Central memory CD8-positive, alpha-beta T cell (primary cell): ENCODE data around the gene KISS1R.
"Not testable (repeated sequence)": the region's sequence is repeated elsewhere in the genome, so short reads cannot be mapped to it uniquely, and the experiment has no call there.

Experiments
- ATAC-seq: fragments of 150-1000 bp; cut with Tn5 transposase; replicated peaks from 2 replicates; pipeline ENCODE4 v1.10.0; 2022; ENCODE audit warnings: mild to moderate bottlenecking, moderate FRiP score, moderate number of reproducible peaks; ENCODE audit not compliant: poor library complexity, severe bottlenecking; ENCODE audit errors: extremely low read depth
- DNase-seq, 2 donors: peaks; one replicate each; pipeline ENCODE4 v3.0.0; 2021; ENCODE audit warnings: low spot score in 2 of 2
- H3K27ac Mint-ChIP-seq: one replicate; pipeline ENCODE4 v1.8.0; 2022; ENCODE audit warnings: low read depth, mild to moderate bottlenecking, moderate library complexity, mixed read lengths
- H3K27me3 Mint-ChIP-seq: one replicate; pipeline ENCODE4 v1.8.0; 2022; ENCODE audit warnings: mixed read lengths
- H3K36me3 Mint-ChIP-seq: one replicate; pipeline ENCODE4 v1.8.0; 2022; ENCODE audit warnings: mild to moderate bottlenecking, moderate library complexity, mixed read lengths; ENCODE audit not compliant: insufficient read depth
- H3K4me1 Mint-ChIP-seq: one replicate; pipeline ENCODE4 v1.8.0; 2022; ENCODE audit warnings: mixed read lengths
- H3K4me3 Mint-ChIP-seq: one replicate; pipeline ENCODE4 v1.8.0; 2022; ENCODE audit warnings: mild to moderate bottlenecking, moderate library complexity, mixed read lengths
- H3K9me3 Mint-ChIP-seq: one replicate; pipeline ENCODE4 v1.8.0; 2022; ENCODE audit warnings: mixed read lengths

KISS1R gene

DNA sequence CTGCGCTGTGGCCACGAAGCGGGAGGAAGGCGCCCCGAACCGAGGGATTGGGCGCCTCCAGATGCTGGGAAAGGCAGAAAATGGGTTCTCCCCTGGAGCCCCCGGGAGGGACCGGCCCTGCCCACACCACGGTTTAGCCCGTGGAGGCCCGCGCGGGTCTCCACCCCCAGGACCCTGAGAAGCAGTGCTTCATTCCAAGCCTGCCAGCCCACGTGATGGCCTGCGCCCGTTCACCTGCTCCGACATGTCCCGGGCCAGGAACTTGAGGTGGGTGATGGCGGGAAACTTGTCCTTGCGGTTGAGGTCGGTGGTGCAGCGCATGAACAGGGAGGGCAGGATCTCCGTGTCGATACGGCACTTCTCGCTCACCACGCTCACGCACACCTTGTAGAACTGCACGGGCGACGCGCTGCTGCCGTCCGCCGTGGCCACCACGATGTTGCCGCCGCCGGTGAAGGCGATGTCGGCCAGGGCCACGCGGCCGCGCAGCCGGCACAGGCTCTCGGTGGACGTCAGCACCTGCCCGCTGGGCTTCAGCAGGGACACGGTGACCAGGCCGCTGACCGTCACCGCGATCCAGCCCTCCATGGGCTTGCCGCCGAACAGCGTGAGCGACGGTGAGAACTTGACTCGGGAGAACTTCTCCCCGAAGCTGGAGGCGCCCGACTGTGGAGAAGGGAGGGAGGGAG lies 31.5 kb upstream of the KISS1R start:
- Mint-ChIP-seq H3K4me3 (no peak overlapping the region), H3K9me3 (no peaks in the 10 kb centered on the region), H3K27me3 (no peaks in the 10 kb centered on the region), H3K27ac (no peak overlapping the region), H3K4me1 (no peaks in the 10 kb centered on the region), H3K36me3 (peaks cover 19% of the 10 kb centered on the region)
- DNase-seq = no peak
- ATAC-seq = no peak

- peaks cover 7% of the 10 kb centered on the region for H3K4me1 Mint-ChIP-seq
- no peak for DNase-seq
- no peak overlapping the region for H3K27ac Mint-ChIP-seq
- H3K4me3 Mint-ChIP-seq = no peak overlapping the region
- H3K27me3 Mint-ChIP-seq = no peaks in the 10 kb centered on the region
- H3K36me3 Mint-ChIP-seq = peaks cover 15% of the 10 kb centered on the region
- ATAC-seq = no peak
- H3K9me3 Mint-ChIP-seq = no peaks in the 10 kb centered on the region
These were observed 30.1 kb upstream of the KISS1R start for GRCh38 chr19:887072-887471.

DNA sequence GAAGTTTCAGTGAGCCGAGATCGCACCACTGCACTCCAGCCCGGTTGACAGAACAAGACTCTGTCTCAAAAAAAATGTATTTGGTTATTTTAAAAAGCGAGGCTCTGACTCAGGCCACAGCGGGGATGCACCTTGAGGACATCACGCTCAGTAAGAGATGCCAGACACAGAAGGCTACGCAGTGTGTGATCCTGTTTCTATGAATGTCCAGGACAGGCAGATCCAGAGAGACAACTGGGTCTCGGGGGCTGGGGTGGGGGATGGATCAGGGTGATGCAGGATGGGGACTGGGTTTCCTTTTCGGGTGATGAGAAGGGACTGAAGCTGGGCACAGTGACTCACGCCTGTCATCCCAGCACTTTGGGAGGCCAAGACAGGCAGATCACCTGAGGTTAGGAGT lies 29.5 kb upstream of the KISS1R start:
- H3K27ac Mint-ChIP-seq = no peak overlapping the region
- no peak for ATAC-seq
- H3K4me1 Mint-ChIP-seq = peaks cover 11% of the 10 kb centered on the region
- H3K36me3 Mint-ChIP-seq = peaks cover 19% of the 10 kb centered on the region
- DNase-seq = no peak
- H3K27me3 Mint-ChIP-seq = no peaks in the 10 kb centered on the region
- no peaks in the 10 kb centered on the region for H3K9me3 Mint-ChIP-seq
- no peak overlapping the region for H3K4me3 Mint-ChIP-seq

GRCh38 chr19:888581-889385 lies 28.4 kb upstream of the KISS1R start:
- Mint-ChIP-seq H3K36me3 (peaks cover 28% of the 10 kb centered on the region), H3K9me3 (no peaks in the 10 kb centered on the region), H3K4me1 (peaks cover 21% of the 10 kb centered on the region), H3K4me3 (no peak overlapping the region), H3K27ac (no peak overlapping the region), H3K27me3 (no peaks in the 10 kb centered on the region)
- no peak for ATAC-seq
- no peak for DNase-seq

DNA sequence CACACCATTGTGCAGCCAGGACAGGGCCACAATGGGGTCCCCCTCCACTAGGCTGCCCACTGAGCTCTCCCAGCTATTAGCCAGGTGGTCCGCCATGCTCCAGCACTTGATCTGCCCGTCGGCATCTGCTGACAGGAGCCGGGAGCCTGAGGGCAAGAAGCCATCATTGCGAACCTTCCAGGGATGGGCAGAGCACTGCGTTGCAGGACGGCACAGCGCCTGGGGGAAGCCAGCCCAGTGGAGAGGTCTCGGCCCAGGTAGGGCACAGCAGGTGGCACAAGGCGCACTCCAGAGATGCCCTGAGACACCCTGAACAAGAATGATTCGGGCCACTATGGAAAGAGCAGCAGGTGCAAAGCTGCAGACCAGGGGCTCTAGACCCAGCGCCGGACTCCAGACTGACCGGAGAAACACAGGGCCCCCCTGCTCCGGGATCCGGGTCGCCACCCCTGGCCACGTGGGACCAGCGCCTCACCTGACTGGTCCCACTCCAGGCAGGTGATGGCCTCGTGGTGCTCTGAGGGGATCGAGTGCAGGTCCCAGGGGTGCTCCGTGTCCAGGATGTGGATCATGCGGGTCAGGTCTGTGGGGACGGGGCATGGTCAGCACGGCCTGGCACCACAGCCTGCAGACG lies 27.4 kb upstream of the KISS1R start:
- no peaks in the 10 kb centered on the region for H3K27me3 Mint-ChIP-seq
- ATAC-seq = no peak
- no peak overlapping the region for H3K27ac Mint-ChIP-seq
- no peak for DNase-seq
- peaks cover 30% of the 10 kb centered on the region for H3K36me3 Mint-ChIP-seq
- no peaks in the 10 kb centered on the region for H3K9me3 Mint-ChIP-seq
- no peak overlapping the region for H3K4me3 Mint-ChIP-seq
- peaks cover 24% of the 10 kb centered on the region for H3K4me1 Mint-ChIP-seq

- no peak for ATAC-seq
- Mint-ChIP-seq H3K36me3 (peaks cover 29% of the 10 kb centered on the region), H3K4me1 (peaks cover 24% of the 10 kb centered on the region), H3K27ac (peak overlapping the region; percentile 76), H3K9me3 (no peaks in the 10 kb centered on the region), H3K27me3 (no peaks in the 10 kb centered on the region), H3K4me3 (peak overlapping the region; percentile 78)
- DNase-seq = no peak
These were observed 26.3 kb upstream of the KISS1R start for GRCh38 chr19:890831-891230.

GRCh38 chr19:891421-892200 lies 25.5 kb upstream of the KISS1R start:
- Mint-ChIP-seq H3K4me1 (peaks cover 24% of the 10 kb centered on the region), H3K36me3 (peaks cover 35% of the 10 kb centered on the region), H3K4me3 (peak overlapping the region; percentile 95), H3K27ac (peak overlapping the region; percentile 100)
- not testable (repeated sequence) for H3K9me3 Mint-ChIP-seq, ATAC-seq, DNase-seq, H3K27me3 Mint-ChIP-seq

DNA sequence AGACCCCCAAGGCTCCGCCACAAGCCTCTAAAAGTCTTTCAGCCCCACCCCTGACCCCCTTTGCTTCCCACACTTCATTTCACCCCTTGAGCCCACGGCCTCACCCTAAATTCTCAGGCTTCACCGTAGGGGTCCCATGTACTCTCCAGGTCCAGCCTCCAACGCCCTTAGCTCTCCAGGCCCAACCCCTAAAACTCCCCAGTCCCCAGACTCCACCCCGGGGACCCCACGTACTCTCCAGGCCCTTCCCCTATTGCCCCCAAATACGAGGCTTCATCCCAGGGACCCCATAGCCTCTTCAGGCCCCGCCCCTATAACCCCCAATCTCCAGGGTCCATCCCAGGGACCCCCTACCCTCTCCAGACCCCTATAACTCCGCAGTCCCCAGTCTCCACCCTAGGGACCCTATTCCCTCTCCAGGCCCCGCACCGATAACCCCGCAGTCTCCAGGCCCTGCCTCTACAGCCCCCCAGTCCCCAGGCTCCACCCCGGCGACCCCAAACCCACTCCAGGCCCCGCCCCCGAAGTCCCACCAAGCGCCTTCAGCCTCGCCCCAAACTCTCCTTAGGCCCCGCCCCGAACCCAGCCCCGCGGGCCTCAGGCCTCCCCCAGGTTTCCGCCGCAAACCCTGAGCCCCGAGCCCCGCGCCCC lies 24.8 kb upstream of the KISS1R start:
- peak overlapping the region; percentile 100 for H3K27ac Mint-ChIP-seq
- no peak for DNase-seq
- H3K4me1 Mint-ChIP-seq = peaks cover 24% of the 10 kb centered on the region
- H3K4me3 Mint-ChIP-seq = peak overlapping the region; percentile 95
- no peaks in the 10 kb centered on the region for H3K27me3 Mint-ChIP-seq
- H3K36me3 Mint-ChIP-seq = peaks cover 36% of the 10 kb centered on the region
- H3K9me3 Mint-ChIP-seq = no peaks in the 10 kb centered on the region
- ATAC-seq = peak; percentile 6

GRCh38 chr19:892894-893689 lies 24.0 kb upstream of the KISS1R start, which contains the start of the genes MED16 and RNU6-9:
Gene MED16 (minus strand): TSS chr19:893187. CDS start chr19:891131, 2,056 bp downstream.
Gene RNU6-9 (plus strand): TSS chr19:893484.
- Mint-ChIP-seq H3K36me3 (peaks cover 41% of the 10 kb centered on the region), H3K4me1 (peaks cover 24% of the 10 kb centered on the region), H3K27ac (peak within 1 kb of the TSS; percentile 100), H3K4me3 (peak within 1 kb of the TSS; percentile 95), H3K9me3 (no peaks in the 10 kb centered on the region), H3K27me3 (no peaks in the 10 kb centered on the region)
- peak; percentile 95 for ATAC-seq
- peak; percentile 80 to 91 for DNase-seq

DNA sequence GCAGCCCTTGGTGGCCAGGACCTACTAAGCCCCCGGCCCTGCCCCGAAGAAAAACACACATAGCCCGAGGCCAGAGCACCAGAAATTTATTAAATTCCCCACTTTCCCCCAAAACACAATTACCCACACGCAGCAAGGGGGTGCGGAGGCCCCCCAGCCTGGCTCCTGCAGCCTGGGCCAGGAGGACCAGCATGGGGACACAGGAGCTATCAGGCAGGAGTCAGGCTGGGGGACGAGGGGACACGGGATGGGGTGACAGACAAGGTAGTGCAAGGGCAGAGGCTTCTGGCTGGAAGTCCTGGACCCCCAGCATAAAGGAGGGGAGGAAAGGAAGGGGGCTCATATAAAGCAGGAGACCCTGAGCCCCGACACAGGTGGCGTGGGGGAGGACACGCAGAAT lies 20.7 kb upstream of the KISS1R start:
- DNase-seq = no peak
- Mint-ChIP-seq H3K9me3 (no peaks in the 10 kb centered on the region), H3K4me3 (no peak overlapping the region), H3K27me3 (no peaks in the 10 kb centered on the region), H3K27ac (peak overlapping the region; percentile 19), H3K4me1 (peaks cover 19% of the 10 kb centered on the region), H3K36me3 (peaks cover 48% of the 10 kb centered on the region)
- ATAC-seq = no peak

- H3K27me3 Mint-ChIP-seq = no peaks in the 10 kb centered on the region
- H3K9me3 Mint-ChIP-seq = no peaks in the 10 kb centered on the region
- peaks cover 50% of the 10 kb centered on the region for H3K36me3 Mint-ChIP-seq
- no peak overlapping the region for H3K27ac Mint-ChIP-seq
- peaks cover 18% of the 10 kb centered on the region for H3K4me1 Mint-ChIP-seq
- no peak for DNase-seq
- ATAC-seq = no peak
- H3K4me3 Mint-ChIP-seq = no peak overlapping the region
These were observed 20.1 kb upstream of the KISS1R start for GRCh38 chr19:896999-897398.
